ENCODE measurements around the gene LIG4.

LIG4 gene

GRCh38 chr13:108193806-108194205 lies 21.5 kb downstream of the LIG4 start:
- no peak for FAIRE-seq

GRCh38 chr13:108190897-108191296 lies 24.4 kb downstream of the LIG4 start:
- no peak for FAIRE-seq

- no peak for FAIRE-seq
These were observed 27.1 kb downstream of the LIG4 start for GRCh38 chr13:108188260-108188659.

GRCh38 chr13:108185223-108185622 lies 30.1 kb downstream of the LIG4 start:
- FAIRE-seq, result no peak

GRCh38 chr13:108182652-108183051 lies 32.7 kb downstream of the LIG4 start:
- no peak for FAIRE-seq

GRCh38 chr13:108178078-108178477 lies 37.3 kb downstream of the LIG4 start:
- FAIRE-seq, result no peak

GRCh38 chr13:108176685-108177274 lies 38.6 kb downstream of the LIG4 start:
- FAIRE-seq, result no peak

GRCh38 chr13:108168929-108169328 lies 46.4 kb downstream of the LIG4 start:
- FAIRE-seq, result no peak

- FAIRE-seq, result no peak
These were observed 49.3 kb downstream of the LIG4 start for GRCh38 chr13:108166078-108166477.

- no peak for FAIRE-seq
These were observed 56.6 kb downstream of the LIG4 start for GRCh38 chr13:108158746-108159145.

Measured in colon (tissue), 2 donors.